Esophagus mucosa (tissue), 1 donor: ENCODE results near the gene KRT77. TPM values are rescaled to one million over a fixed set of nuclear protein-coding genes. Genes with fewer than 3 reads are reported as not detected.
A peak's percentile ranks its signal among the peaks of the same experiment; 100 is the strongest.
"Not testable (repeated sequence)": the region's sequence is repeated elsewhere in the genome, so short reads cannot be mapped to it uniquely, and the experiment has no call there.

ENCODE experiments used
- ATAC-seq: fragments of 200-7000 bp; cut with Tn5 transposase; one replicate; pipeline ENCODE4 v1.9.1; 2020
- total RNA-seq: library from RNA; stranded (reverse); gene quantifications from one replicate; pipeline ENCODE4 v1.2.4, GENCODE V29; 2023
- donor health status: DM: yes; HTN: yes; CAD: no.

Gene KRT77
- total RNA-seq = not detected

GRCh38 chr12:52703424-52703823 is at the start of gene KRT77:
TSS of gene KRT77 (minus strand) at chr12:52703524. CDS start at chr12:52703434, 90 bp downstream.
- ATAC-seq = no peak

GRCh38 chr12:52752516-52752915 is 49.2 kb upstream of the KRT77 start:
- ATAC-seq = no peak

- ATAC-seq = no peak
These were observed 48.5 kb upstream of the KRT77 start for GRCh38 chr12:52751795-52752194.

GRCh38 chr12:52750532-52750931 is 47.2 kb upstream of the KRT77 start:
- ATAC-seq = not testable (repeated sequence)

GRCh38 chr12:52749827-52750226 is 46.5 kb upstream of the KRT77 start:
- ATAC-seq = no peak

GRCh38 chr12:52748578-52748977 is 45.3 kb upstream of the KRT77 start:
- ATAC-seq = no peak

- no peak for ATAC-seq
These were observed 42.2 kb upstream of the KRT77 start for GRCh38 chr12:52745554-52745953.

- ATAC-seq = no peak
These were observed 41.3 kb upstream of the KRT77 start for GRCh38 chr12:52744493-52745156.

- ATAC-seq = no peak
These were observed 39.6 kb upstream of the KRT77 start for GRCh38 chr12:52742822-52743457.

GRCh38 chr12:52742196-52742580 is 38.9 kb upstream of the KRT77 start:
- ATAC-seq = peak; percentile 12

- ATAC-seq = peak; percentile 74
These were observed 38.3 kb upstream of the KRT77 start for GRCh38 chr12:52741375-52742195.

GRCh38 chr12:52740584-52740983 is 37.3 kb upstream of the KRT77 start:
- peak; percentile 62 for ATAC-seq

GRCh38 chr12:52739963-52740362 is 36.6 kb upstream of the KRT77 start:
- no peak for ATAC-seq

- no peak for ATAC-seq
These were observed 32.7 kb upstream of the KRT77 start for GRCh38 chr12:52735816-52736632.

- ATAC-seq = no peak
These were observed 31.8 kb upstream of the KRT77 start for GRCh38 chr12:52735106-52735505.

GRCh38 chr12:52730793-52731192 is 27.5 kb upstream of the KRT77 start:
- no peak for ATAC-seq

- no peak for ATAC-seq
These were observed 27.1 kb upstream of the KRT77 start for GRCh38 chr12:52730383-52730782.

- no peak for ATAC-seq
These were observed 25.8 kb upstream of the KRT77 start for GRCh38 chr12:52729147-52729546.

GRCh38 chr12:52728374-52728773 is 25.1 kb upstream of the KRT77 start:
- no peak for ATAC-seq

- no peak for ATAC-seq
These were observed 23.7 kb upstream of the KRT77 start for GRCh38 chr12:52727037-52727436.

- peak; percentile 56 for ATAC-seq
These were observed 23.1 kb upstream of the KRT77 start for GRCh38 chr12:52726451-52726850.

- ATAC-seq = no peak
These were observed 21.1 kb upstream of the KRT77 start for GRCh38 chr12:52724384-52724783.

- ATAC-seq = no peak
These were observed 19.4 kb upstream of the KRT77 start for GRCh38 chr12:52722680-52723079.
